CD4-positive, alpha-beta T cell treated with Interleukin-4 for 1 hour (primary cell): Measurements from ENCODE around the gene C10orf53.
"Not testable (repeated sequence)": the region's sequence is repeated elsewhere in the genome, so short reads cannot be mapped to it uniquely, and the experiment has no call there.

ENCODE experiments used
- DNase-seq, 2 donors: peaks; one replicate each; pipeline ENCODE4 v3.0.0-alpha.2; 2020 to 2022

Gene C10orf53

DNA sequence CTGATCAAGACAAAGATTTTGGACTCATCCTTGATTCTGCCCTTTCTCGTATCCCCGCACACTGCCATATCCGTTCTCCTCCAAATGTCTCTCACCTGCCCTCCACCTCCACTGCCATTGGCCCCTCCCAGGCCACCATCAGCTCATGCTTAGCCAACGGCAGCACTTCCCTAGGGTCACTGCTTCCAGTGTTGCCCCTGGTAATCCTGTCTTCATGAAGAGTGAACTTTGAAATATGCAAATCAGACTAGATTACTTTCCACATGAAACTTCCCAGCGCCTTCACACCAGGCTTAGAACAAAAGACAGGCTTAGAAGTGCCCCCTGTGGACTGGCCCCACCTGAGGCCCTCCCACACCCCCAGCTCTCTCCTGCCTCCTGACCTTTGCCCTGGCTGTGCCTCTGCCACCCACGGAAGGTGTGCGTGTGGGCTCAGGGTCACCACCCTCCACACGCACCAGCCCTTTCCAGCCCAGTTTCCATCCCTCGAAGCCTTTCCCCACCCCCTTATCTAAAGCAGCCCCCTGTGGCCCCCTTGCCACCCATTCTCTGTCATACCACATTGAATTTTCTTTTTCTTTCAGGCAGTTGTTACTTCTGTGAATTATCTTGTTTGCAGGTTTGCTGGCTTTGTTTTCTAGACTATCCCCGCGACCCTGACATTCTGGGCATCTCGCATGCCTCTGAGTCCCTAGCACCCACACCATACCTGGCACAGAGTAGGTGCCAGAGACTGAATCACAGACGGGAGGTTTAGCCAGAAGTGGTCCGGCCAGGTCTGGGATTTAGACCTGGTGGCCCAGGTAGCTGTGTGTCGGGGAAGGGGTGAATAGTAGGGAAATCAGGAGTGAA lies 26.8 kb upstream of the C10orf53 start:
- DNase-seq, result no peak

- DNase-seq, result no peak
These were observed 26.1 kb upstream of the C10orf53 start for GRCh38 chr10:49653273-49653929.

- DNase-seq, result no peak
These were observed 25.3 kb upstream of the C10orf53 start for GRCh38 chr10:49654036-49654693.

- DNase-seq, result no peak
These were observed 24.4 kb upstream of the C10orf53 start for GRCh38 chr10:49655099-49655498.

GRCh38 chr10:49656845-49657493 lies 22.5 kb upstream of the C10orf53 start:
- DNase-seq, result no peak

DNA sequence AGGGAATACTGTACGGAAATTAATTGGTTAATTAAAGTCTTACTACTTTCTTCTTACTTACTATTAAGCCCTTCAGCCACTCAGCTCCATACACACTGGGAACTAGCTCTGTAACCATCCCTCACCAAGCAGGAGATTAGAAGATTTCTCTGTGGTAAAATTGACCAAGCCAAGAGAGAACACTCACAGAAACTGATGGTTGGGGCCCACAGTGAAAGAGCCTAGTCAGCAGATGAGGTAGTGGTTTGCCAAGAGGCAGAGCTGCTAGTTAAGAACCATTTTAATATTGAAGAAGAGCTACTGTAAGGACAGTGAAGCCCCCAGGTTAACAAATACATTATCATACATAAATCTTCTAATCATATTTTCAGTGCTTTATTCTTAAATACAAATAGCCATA lies 21.8 kb upstream of the C10orf53 start:
- DNase-seq, result no peak

DNA sequence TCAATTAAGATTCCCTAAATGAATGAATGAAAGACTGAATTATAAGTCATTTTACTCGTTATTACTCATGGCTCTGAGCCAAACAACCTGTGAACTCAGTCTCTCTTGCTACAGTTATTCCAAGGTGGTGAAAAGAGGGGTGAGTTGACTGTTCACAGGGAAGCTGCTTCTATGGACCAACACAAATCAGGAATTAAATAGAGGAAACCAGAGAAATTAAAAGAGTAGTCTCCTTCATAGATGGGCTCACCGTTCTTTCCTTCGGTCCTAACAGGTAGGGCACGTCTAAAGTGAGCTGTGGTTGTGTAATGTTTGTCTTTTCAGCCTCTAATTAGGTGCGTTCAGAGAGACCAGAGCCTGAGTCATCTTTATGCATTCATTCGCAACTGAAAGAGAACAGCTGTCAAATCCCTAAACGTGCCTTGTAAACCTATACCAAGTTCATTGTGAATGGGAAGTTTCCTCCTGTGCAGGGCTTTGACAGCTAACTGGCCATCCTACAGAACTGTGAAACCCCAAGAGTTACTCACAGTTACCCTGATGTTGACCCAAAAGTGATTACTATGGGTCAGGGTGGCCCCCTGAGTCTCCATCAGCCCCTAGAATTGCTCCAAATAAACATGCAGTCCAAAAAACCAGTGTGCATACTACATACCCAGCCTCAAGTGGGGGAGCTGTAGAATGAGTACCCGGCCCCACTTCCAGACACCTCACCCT lies 18.2 kb upstream of the C10orf53 start:
- no peak for DNase-seq

- no peak for DNase-seq
These were observed 17.2 kb upstream of the C10orf53 start for GRCh38 chr10:49662169-49662830.

DNA sequence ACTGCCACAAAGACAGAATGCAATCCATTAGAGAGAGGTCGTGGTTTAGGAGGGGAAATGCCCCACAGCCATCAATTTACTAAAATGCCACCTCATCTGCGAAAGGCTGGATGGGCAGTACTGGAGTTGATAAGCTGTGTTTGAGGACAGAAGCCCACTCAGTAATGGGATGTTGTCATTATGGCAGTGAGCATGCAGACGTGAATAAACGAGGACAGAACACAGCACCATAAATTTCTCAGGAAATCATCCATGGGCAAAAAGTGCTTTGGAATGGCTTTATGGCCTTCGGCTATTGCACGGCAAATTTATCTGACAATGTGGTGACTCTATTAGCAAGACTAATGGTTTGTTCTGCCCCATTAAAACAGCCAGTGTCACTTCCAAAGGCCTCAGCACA lies 15.9 kb upstream of the C10orf53 start:
- DNase-seq, result no peak

DNA sequence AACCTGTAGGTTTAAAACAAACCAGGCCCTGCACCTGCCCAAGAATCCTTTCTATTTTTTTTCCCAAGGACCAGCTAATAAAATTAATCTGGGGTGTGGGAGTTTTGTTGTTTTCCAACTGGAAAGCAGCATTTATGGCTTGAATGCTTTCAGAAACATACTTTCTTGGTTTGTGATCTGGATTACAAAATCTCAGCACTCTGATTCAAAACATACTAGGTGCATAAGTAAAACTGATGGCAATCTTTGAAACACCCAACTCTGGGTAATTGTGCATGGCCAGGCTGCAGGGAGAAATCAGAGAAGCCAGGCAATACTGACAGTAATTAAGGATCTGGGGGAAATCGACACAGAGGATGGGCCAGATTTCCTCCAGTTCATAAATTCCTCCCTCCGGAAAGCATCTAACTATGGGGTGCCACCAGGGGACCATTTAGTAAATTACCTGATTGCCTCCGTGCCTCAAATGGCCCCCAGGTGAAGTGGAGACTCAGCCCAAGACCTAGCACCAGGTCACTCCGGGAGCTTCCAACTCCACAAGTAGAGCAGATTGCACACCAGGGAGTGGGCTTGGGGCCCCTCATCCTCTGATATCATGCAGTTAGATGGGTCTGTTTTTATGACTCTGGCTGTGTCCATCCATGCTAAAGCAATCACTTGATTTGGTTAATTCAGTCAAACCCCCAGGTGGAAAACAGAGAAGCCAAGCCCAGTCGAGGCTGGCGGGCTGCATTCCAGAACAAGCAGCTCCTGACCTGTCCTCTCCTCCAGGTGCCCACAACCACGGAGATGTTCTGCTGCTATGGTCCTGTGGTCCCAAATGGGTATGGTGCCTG lies 15.2 kb upstream of the C10orf53 start:
- no peak for DNase-seq

- no peak for DNase-seq
These were observed 14.6 kb upstream of the C10orf53 start for GRCh38 chr10:49664842-49665355.

DNA sequence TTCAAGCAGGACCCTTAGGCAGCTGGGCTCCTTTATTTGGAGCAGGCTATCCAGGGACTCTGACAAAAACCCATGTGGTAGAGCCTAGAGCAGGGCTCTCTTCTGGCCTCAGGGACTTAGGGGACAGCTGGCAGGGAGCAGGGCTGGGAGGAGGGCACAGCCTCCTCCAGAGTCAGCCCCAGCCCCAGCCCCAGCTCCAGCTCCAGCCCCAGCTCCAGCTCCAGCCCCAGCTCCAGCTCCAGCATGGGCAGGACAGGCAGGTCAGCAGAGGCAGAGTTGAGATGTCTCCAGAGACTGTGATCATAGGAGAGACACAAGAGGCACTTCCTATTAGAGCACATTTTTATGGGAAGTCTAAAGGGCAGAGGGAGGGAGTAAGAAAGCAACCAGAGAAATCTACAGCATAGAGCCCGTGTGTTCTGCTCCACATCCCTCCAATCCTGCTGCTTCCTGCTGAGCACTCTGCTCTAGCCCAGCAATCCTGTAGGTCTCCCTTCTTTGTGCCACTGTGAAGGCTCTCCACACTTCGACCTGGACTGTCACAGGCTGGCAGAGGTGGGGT lies 13.3 kb upstream of the C10orf53 start:
- DNase-seq, result no peak

GRCh38 chr10:49666685-49667084 lies 12.8 kb upstream of the C10orf53 start:
- no peak for DNase-seq

DNA sequence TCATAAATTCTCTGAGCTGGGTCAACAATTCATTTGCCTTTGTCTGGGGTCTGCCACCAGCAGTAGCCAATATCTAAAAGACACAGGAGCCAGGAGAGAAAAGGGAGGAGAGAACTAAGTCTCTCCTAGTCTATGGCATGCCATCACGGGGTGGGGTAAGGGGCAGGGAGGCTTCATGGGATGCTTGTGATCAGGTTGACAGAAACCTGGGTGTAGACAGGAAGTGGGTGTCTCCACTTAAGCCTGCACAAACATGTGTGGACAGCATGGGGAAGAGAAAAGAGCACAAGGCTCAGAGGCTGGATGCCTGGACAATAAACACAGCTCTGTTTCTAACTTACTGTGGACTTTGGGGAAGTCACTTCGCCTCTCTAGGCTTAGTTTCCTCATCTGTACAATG lies 11.5 kb upstream of the C10orf53 start:
- no peak for DNase-seq

GRCh38 chr10:49668684-49669083 lies 10.8 kb upstream of the C10orf53 start:
- no peak for DNase-seq

DNA sequence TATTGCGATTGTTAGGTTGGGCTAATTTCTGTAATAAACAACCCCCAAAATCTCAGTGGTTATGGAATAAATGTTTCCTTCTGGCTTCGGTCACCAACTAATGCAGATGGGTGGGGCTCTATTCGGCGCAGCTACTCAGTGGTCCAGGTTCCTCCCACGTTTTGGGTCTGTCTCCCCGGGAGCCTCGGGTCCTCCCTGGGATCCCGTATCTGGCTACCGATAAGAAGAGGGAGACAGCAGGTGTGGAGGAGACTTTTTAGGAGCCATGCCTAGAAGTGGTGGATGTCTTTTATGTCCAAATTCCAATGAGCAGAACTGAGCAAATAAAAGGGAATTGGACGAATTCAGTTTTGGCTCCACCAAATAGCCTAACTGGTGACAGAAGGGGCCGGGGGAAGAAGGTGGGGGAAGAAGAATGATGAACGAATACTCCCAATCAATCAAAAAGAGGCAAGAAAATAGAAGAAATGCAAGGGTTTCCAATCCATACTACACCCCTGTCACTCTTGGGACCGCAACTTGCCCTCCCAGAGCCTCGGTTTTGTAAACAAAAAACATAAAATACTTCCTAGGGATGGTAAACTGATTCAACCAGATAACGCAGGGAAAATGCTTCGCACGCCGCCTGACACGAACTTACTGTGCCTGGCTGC lies 498 bp upstream of the C10orf53 start:
- DNase-seq, result no peak

DNA sequence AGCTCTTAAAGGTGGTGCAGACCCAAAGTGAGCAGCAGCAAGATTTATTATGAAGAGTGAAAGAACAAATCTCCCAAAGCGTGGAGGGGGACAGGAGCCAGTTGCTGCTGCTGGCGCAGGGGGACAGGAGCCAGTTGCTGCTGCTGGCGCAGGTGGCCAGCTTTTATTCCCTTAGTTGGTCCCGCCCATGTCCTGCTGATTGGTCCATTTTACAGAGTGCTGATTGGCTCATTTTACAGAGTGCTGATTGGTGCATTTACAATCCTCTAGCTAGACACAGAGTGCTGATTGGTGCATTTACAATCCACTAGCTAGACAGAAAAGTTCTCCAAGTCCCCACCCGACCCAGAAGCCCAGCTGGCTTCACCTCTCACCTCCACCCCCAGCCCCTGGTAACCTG lies 3.0 kb downstream of the C10orf53 start:
- not testable (repeated sequence) for DNase-seq

GRCh38 chr10:49682879-49683278 lies 3.4 kb downstream of the C10orf53 start:
- no peak for DNase-seq

- no peak for DNase-seq
These were observed 7.2 kb downstream of the C10orf53 start for GRCh38 chr10:49686651-49687050.

GRCh38 chr10:49688261-49688846 lies 8.9 kb downstream of the C10orf53 start:
- DNase-seq, result no peak
